Measurements from ENCODE around the gene CABCOCO1. TPM values are rescaled to one million over a fixed set of nuclear protein-coding genes. Genes with fewer than 3 reads are reported as not detected.

CABCOCO1 gene
- total RNA-seq, 1 donor from 2014 or later: 0.30 TPM

DNA sequence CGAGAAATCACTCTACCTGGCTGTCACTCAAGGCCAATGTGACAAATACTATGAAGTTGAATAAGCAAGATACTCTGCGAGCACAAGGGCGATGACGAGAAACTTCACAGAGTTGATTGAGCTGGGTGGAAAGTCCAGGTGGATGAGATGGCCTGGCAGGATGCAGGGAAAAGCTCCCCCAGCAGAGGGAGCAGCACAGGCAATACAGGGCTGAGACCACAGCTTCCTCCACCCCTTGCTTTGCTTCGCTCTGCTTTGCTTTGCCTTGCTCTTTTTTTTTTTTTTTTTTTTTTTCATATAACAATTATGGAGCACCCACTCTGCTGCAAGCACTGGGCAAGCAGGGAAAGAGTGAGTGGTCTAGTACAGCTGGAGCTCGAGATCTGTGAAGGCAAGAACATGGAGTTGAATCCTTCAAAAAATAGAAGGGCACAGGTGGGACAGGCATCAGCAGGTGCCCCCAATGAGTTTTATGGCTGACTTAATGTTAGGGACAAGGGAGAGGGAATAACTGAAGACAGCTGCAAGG lies 88.3 kb downstream of the CABCOCO1 start:
- H3K36me3 Mint-ChIP-seq (ENCODE audit: low read depth): no peaks in the 10 kb centered on the region
- H3K4me3 Mint-ChIP-seq: no peak overlapping the region
- TF ChIP-seq, protein P1, sequence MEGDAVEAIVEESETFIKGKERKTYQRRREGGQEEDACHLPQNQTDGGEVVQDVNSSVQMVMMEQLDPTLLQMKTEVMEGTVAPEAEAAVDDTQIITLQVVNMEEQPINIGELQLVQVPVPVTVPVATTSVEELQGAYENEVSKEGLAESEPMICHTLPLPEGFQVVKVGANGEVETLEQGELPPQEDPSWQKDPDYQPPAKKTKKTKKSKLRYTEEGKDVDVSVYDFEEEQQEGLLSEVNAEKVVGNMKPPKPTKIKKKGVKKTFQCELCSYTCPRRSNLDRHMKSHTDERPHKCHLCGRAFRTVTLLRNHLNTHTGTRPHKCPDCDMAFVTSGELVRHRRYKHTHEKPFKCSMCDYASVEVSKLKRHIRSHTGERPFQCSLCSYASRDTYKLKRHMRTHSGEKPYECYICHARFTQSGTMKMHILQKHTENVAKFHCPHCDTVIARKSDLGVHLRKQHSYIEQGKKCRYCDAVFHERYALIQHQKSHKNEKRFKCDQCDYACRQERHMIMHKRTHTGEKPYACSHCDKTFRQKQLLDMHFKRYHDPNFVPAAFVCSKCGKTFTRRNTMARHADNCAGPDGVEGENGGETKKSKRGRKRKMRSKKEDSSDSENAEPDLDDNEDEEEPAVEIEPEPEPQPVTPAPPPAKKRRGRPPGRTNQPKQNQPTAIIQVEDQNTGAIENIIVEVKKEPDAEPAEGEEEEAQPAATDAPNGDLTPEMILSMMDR (conservative IDR thresholded peaks at IDR 0.05): peak; percentile 70
- peaks cover 2% of the 10 kb centered on the region for H3K9me3 Mint-ChIP-seq
- peak overlapping the region; percentile 50 for H3K27ac Mint-ChIP-seq (ENCODE audit: unreplicated experiment)
- H3K27me3 Mint-ChIP-seq (ENCODE audit: low read depth): no peaks in the 10 kb centered on the region
- peaks cover 8% of the 10 kb centered on the region for H3K4me1 Mint-ChIP-seq
- peak; percentile 15 for DNase-seq (ENCODE audit: low read depth, low spot score)

DNA sequence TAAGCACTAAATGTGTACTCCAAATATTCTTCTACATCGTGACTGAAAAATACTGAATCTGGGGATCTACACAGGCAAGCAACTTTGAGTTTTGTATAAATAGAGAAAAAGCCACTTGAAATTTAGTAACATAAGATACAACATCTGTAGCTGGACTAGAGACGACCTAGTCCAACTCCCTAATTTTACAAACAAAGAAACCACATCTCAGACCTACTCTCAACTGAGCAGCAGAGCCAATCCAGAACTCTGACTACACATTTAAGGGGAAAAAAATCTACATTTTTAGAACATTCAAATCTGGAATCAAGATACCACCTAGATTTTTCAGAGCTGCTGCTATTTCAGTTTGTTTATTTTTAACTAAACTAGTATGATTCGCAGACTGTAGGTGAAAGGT lies 88.9 kb downstream of the CABCOCO1 start:
- Mint-ChIP-seq H3K27me3 (ENCODE audit: low read depth) (no peaks in the 10 kb centered on the region), H3K27ac (ENCODE audit: unreplicated experiment) (no peak overlapping the region), H3K9me3 (peaks cover 2% of the 10 kb centered on the region), H3K4me3 (no peak overlapping the region), H3K36me3 (ENCODE audit: low read depth) (no peaks in the 10 kb centered on the region), H3K4me1 (peaks cover 8% of the 10 kb centered on the region)
- no peak for DNase-seq (ENCODE audit: low read depth, low spot score)
- TF ChIP-seq, protein P1 (conservative IDR thresholded peaks at IDR 0.05): no peak

- peaks cover 2% of the 10 kb centered on the region for H3K9me3 Mint-ChIP-seq
- H3K36me3 Mint-ChIP-seq (ENCODE audit: low read depth): no peaks in the 10 kb centered on the region
- DNase-seq (ENCODE audit: low read depth, low spot score): no peak
- TF ChIP-seq, protein P1 (conservative IDR thresholded peaks at IDR 0.05): no peak
- H3K4me1 Mint-ChIP-seq: peaks cover 13% of the 10 kb centered on the region
- H3K4me3 Mint-ChIP-seq: no peak overlapping the region
- H3K27me3 Mint-ChIP-seq (ENCODE audit: low read depth): no peaks in the 10 kb centered on the region
- H3K27ac Mint-ChIP-seq (ENCODE audit: unreplicated experiment): peak overlapping the region; percentile 27
These were observed 89.6 kb downstream of the CABCOCO1 start for GRCh38 chr10:61752111-61753011.

GRCh38 chr10:61753453-61753852 lies 90.7 kb downstream of the CABCOCO1 start:
- peaks cover 22% of the 10 kb centered on the region for H3K4me1 Mint-ChIP-seq

More at GRCh38 chr10:61753453-61753852, 90.7 kb downstream of the CABCOCO1 start:
- Mint-ChIP-seq H3K4me3 (no peak overlapping the region), H3K27me3 (ENCODE audit: low read depth) (no peaks in the 10 kb centered on the region), H3K9me3 (peaks cover 2% of the 10 kb centered on the region), H3K27ac (ENCODE audit: unreplicated experiment) (no peak overlapping the region), H3K36me3 (ENCODE audit: low read depth) (no peaks in the 10 kb centered on the region)
- TF ChIP-seq, protein P1 (conservative IDR thresholded peaks at IDR 0.05): no peak
- DNase-seq (ENCODE audit: low read depth, low spot score): no peak

Measured in neural crest cell (in vitro differentiated cells).